ENCODE results near the gene NLK. TPM values are rescaled to one million over a fixed set of nuclear protein-coding genes. Genes with fewer than 3 reads are reported as not detected.

NLK gene
- total and polyA plus RNA-seq, 12 donors: 5.2 to 27.3 (median 20.7) TPM

DNA sequence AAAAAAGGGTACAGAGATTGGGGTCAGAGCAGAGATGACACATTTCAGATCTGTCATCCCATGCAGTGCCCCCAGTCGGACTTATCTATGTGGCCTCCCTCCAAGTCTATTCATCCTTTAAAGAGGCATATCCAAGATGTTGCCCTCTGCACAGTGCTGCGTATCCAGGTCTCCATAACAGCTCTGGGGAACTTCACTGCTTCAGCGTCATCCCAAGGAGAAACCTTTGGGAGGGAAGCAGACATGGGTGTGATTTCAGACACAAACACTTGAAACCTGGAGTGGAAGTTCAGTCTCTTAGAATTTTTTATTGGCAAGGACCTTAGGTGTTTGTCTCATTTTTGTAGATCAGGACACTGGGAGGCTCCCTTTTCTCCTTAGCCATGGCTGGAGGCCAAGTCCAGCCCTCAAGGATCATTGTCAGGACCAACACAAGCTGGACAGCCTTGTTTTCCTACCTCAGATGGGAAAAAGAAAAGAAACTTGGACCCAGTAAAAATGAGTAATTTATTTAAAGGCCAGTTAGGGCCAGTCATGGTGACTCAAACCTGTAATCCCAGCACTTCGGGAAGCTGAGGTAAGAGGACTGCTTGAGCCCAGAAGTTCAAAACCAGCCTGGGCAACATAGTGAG is 23.9 kb upstream of the NLK start:
- Histone ChIP-seq H3K4me1 (peaks cover 0 to 11% (median 0%) of the 10 kb centered on the region in 9 donors), H3K4me3 (no peak overlapping the region), H3K27me3 (peaks cover 0 to 4% (median 0%) of the 10 kb centered on the region in 7 donors), H3K9me3 (no peaks in the 10 kb centered on the region), H3K36me3 (no peaks in the 10 kb centered on the region), H3K27ac (peak overlapping the region in 5 of 10 donors; percentile 1 to 63 (median 40))
- TF ChIP-seq, protein P1, sequence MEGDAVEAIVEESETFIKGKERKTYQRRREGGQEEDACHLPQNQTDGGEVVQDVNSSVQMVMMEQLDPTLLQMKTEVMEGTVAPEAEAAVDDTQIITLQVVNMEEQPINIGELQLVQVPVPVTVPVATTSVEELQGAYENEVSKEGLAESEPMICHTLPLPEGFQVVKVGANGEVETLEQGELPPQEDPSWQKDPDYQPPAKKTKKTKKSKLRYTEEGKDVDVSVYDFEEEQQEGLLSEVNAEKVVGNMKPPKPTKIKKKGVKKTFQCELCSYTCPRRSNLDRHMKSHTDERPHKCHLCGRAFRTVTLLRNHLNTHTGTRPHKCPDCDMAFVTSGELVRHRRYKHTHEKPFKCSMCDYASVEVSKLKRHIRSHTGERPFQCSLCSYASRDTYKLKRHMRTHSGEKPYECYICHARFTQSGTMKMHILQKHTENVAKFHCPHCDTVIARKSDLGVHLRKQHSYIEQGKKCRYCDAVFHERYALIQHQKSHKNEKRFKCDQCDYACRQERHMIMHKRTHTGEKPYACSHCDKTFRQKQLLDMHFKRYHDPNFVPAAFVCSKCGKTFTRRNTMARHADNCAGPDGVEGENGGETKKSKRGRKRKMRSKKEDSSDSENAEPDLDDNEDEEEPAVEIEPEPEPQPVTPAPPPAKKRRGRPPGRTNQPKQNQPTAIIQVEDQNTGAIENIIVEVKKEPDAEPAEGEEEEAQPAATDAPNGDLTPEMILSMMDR (IDR thresholded peaks at IDR 0.05): no peak
- 46 to 50% methylated on average over 4 of the region's 4 CpGs for WGBS, 2 donors
- intact Hi-C loops (cut with DNase I): no loop called here
- DNase-seq (peak; percentile 31 to 49), ATAC-seq (peak; percentile 38 to 89 (median 68))

DNA sequence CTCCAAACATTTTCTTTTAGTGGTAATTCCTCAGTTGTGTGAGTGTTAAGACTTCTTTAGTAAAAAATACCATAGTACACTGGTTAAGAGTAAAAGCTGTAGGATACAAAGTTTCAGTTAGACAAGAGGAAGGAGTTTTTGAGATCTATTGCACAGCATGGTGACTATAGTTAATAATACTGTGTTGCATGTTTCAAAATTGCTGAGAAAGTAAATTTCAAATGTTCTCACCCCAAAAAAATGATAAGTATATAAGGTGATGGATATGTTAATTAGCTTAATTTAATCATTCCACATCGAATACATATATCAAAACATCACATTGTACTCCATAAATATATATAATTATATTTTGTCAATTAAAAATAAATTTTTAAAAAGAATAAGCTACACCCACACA is 22.0 kb upstream of the NLK start:
- no peaks in the 10 kb centered on the region for H3K36me3 ChIP-seq
- no peak overlapping the region for H3K27ac ChIP-seq
- ATAC-seq: no peak
- peaks cover 0 to 4% (median 0%) of the 10 kb centered on the region in 7 donors for H3K27me3 ChIP-seq
- WGBS, 2 donors: 61 to 65% methylated on average over 1 of the region's 1 CpG
- TF ChIP-seq, protein P1 (IDR thresholded peaks at IDR 0.05): no peak
- no peak for DNase-seq
- no peaks in the 10 kb centered on the region for H3K9me3 ChIP-seq
- intact Hi-C loops (cut with DNase I): loop anchor here in 1 of 10 donors (5.0 kb wide), 1 partner anchor 83 kb away; no protein-coding TSS in a partner anchor
- H3K4me3 ChIP-seq: no peak overlapping the region
- H3K4me1 ChIP-seq: peaks cover 0 to 11% (median 0%) of the 10 kb centered on the region in 9 donors

DNA sequence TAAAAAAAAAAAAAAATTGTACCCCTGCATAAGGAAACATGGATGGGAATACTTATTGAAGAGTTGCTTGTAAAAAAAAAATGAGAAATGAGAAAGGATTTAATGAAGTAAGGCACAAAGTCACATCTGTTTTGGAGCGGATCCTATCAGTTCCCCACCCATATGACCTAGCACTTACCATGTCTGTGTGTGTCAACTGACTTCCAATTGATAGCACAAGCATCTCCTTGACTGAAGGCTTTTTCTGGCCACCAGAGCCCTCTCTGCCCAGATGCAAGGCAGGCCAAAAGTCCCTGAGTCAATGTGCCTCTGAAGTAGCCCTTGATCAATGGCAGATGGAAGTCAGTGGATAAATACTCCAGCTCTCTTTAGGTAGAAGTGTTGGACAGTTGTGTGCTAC is 13.4 kb upstream of the NLK start:
- Histone ChIP-seq H3K4me1 (peaks cover 0 to 12% (median 0%) of the 10 kb centered on the region in 9 donors), H3K9me3 (peaks cover 0 to 12% (median 0%) of the 10 kb centered on the region in 11 donors), H3K36me3 (no peaks in the 10 kb centered on the region), H3K27me3 (no peaks in the 10 kb centered on the region), H3K27ac (no peak overlapping the region), H3K4me3 (no peak overlapping the region)
- DNase-seq: no peak
- intact Hi-C loops (cut with DNase I): no loop called here
- ATAC-seq: no peak
- 65 to 70% methylated on average over 1 of the region's 1 CpG for WGBS, 2 donors
- TF ChIP-seq, protein P1 (IDR thresholded peaks at IDR 0.05): no peak

DNA sequence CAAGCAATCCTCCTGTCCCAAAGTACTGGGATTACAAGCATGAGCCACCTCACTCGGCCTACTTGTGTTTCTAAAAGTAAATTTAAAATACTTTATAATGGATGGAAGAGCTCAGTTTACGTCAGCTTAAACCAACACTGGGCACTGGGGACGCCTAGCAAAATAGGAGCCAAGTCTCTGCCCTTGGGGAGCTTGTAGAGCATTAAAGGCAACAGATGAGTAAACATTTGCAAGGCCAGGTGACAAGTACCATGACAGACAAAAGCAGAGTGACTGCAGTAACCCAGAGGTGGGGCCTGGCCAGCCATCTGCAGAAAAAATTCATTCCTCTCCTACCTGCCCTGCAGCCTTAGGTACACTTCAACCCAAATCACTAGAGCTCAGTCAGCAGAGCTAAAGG is 12.1 kb upstream of the NLK start:
- Histone ChIP-seq H3K27ac (no peak overlapping the region), H3K27me3 (no peaks in the 10 kb centered on the region), H3K4me3 (no peak overlapping the region), H3K36me3 (no peaks in the 10 kb centered on the region), H3K9me3 (peaks cover 0 to 12% (median 0%) of the 10 kb centered on the region in 11 donors), H3K4me1 (peaks cover 0 to 19% (median 0%) of the 10 kb centered on the region in 9 donors)
- 88 to 89% methylated on average over 3 of the region's 3 CpGs for WGBS, 2 donors
- no peak for ATAC-seq
- TF ChIP-seq, protein P1 (IDR thresholded peaks at IDR 0.05): no peak
- no peak for DNase-seq
- intact Hi-C loops (cut with DNase I): loop anchor here in 1 of 10 donors (10.0 kb wide), 1 partner anchor 46 kb away; no protein-coding TSS in a partner anchor
